Mesodermal cell (in vitro differentiated cells): ENCODE measurements around the gene FRAS1.
"Not testable (repeated sequence)": the region's sequence is repeated elsewhere in the genome, so short reads cannot be mapped to it uniquely, and the experiment has no call there.

Experiments
- H3K27ac ChIP-seq: 2 replicates; pipeline ENCODE4 v1.7.0; 2013; ENCODE audit warnings: mild to moderate bottlenecking, low read depth, low read length, moderate library complexity; ENCODE audit not compliant: severe bottlenecking
- H3K36me3 ChIP-seq: 2 replicates; pipeline ENCODE4 v1.7.1; 2013; ENCODE audit warnings: mild to moderate bottlenecking, low read length, moderate library complexity; ENCODE audit not compliant: control insufficient read depth, insufficient read depth
- H3K4me1 ChIP-seq: one replicate; pipeline ENCODE4 v1.7.1; 2013; ENCODE audit warnings: mild to moderate bottlenecking, low read length; ENCODE audit not compliant: insufficient read depth, control insufficient read depth, poor library complexity, severe bottlenecking
- H3K4me3 ChIP-seq: 2 replicates; pipeline ENCODE4 v1.7.0; 2013; ENCODE audit warnings: low read length, control low read depth, mild to moderate bottlenecking; ENCODE audit not compliant: insufficient read depth, poor library complexity, severe bottlenecking; ENCODE audit errors: extremely low read depth
- H3K9me3 ChIP-seq: 2 replicates; pipeline ENCODE4 v1.7.1; 2013; ENCODE audit warnings: mild to moderate bottlenecking, low read length, moderate library complexity; ENCODE audit not compliant: control insufficient read depth
- WGBS, 2 experiments: methylation state at CpG; one replicate each; pipeline ENCODE4 v1.1.5; 2013; ENCODE audit warnings: missing lambda C conversion rate in 2 of 2; ENCODE audit not compliant: insufficient coverage in 2 of 2; 5-methylcytosine and 5-hydroxymethylcytosine counted together

The FRAS1 gene

GRCh38 chr4:78437608-78438088 lies 380.5 kb downstream of the FRAS1 start:
- Histone ChIP-seq H3K9me3 (no peaks in the 10 kb centered on the region), H3K4me1 (peaks cover 8% of the 10 kb centered on the region), H3K36me3 (no peaks in the 10 kb centered on the region), H3K27ac (no peak overlapping the region), H3K4me3 (no peak overlapping the region)
- WGBS, 2 experiments: no CpG with 5 or more reads among the region's 2 CpGs

DNA sequence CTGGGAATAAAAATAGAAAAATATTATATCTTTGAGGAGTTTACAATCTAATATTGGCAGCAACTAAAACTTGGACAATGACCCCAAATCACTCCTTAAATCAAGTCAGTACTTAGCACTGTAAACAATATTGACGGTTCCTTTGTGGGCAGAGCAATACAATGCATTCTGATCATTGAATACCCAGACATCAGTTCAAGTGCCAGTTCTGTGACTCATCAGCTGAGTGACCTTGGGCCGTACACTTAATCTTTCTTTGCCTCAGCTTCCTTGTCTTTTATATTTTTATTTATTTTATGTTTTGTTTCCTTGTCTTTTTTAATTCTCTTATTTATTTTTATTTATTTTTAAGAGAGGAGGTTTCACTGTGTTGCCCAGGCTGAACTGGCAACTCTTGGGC lies 382.2 kb downstream of the FRAS1 start:
- H3K9me3 ChIP-seq: no peaks in the 10 kb centered on the region
- WGBS, 2 experiments: 67 to 100% methylated on average over 1 of the region's 2 CpGs
- no peaks in the 10 kb centered on the region for H3K4me1 ChIP-seq
- no peaks in the 10 kb centered on the region for H3K36me3 ChIP-seq
- no peak overlapping the region for H3K27ac ChIP-seq
- H3K4me3 ChIP-seq: no peak overlapping the region

DNA sequence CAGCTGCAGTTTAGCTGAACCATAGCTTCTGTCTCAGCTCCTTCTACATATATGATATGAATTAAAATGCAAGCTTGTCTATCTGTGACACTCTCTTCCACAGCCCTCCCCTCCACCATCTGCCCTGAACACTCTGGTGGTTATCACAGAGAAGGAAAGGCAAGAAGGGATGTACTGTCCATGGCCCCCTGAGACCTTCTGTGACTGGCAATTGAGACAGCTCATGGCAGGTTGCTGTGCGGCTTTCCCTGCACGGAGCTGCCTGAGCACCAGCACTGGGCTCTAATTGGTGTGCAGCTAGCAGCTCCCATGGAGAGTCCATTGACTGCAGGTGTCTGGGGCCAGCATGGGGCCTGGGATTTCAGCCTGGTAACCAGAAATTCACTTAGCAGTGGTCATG lies 384.6 kb downstream of the FRAS1 start:
- no peaks in the 10 kb centered on the region for H3K9me3 ChIP-seq
- WGBS, 2 experiments: 78 to 90% methylated on average over 2 of the region's 2 CpGs
- no peak overlapping the region for H3K27ac ChIP-seq
- H3K4me3 ChIP-seq: no peak overlapping the region
- H3K4me1 ChIP-seq: no peaks in the 10 kb centered on the region
- no peaks in the 10 kb centered on the region for H3K36me3 ChIP-seq

DNA sequence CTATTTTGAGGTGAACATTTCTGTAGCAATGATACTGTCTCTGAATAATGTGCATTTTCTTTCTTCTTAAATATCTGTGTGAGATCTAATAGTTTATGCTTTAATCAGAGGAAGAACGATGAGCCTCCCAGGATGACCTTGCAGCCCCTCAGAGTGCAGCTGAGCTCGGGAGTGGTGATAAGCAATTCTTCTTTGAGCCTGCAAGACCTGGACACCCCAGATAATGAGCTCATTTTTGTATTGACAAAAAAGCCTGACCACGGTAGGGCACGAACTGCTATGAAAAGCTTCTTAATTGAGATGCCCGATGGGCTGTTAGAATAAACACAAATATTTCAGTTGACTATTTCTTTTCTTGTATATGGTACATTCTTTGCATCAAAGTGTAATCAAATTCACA lies 389.5 kb downstream of the FRAS1 start:
- WGBS, 2 experiments: 100% methylated on average over 2 of the region's 5 CpGs
- Histone ChIP-seq H3K9me3 (no peaks in the 10 kb centered on the region), H3K27ac (no peak overlapping the region), H3K4me1 (no peaks in the 10 kb centered on the region), H3K36me3 (no peaks in the 10 kb centered on the region), H3K4me3 (no peak overlapping the region)

GRCh38 chr4:78451407-78451806 lies 394.3 kb downstream of the FRAS1 start:
- no peaks in the 10 kb centered on the region for H3K4me1 ChIP-seq
- WGBS, 2 experiments: 100% methylated on average over 1 of the region's 3 CpGs
- no peak overlapping the region for H3K27ac ChIP-seq
- no peak overlapping the region for H3K4me3 ChIP-seq
- peaks cover 7% of the 10 kb centered on the region for H3K36me3 ChIP-seq
- H3K9me3 ChIP-seq: no peaks in the 10 kb centered on the region

- 88 to 97% methylated on average over 3 of the region's 3 CpGs for WGBS, 2 experiments
- Histone ChIP-seq H3K27ac (no peak overlapping the region), H3K4me1 (no peaks in the 10 kb centered on the region), H3K9me3 (no peaks in the 10 kb centered on the region), H3K36me3 (peaks cover 10% of the 10 kb centered on the region), H3K4me3 (no peak overlapping the region)
These were observed 396.9 kb downstream of the FRAS1 start for GRCh38 chr4:78454016-78454415.

- H3K36me3 ChIP-seq: peaks cover 4% of the 10 kb centered on the region
- H3K4me3 ChIP-seq: no peak overlapping the region
- no peaks in the 10 kb centered on the region for H3K4me1 ChIP-seq
- H3K27ac ChIP-seq: no peak overlapping the region
- no peaks in the 10 kb centered on the region for H3K9me3 ChIP-seq
- 60 to 80% methylated on average over 1 to 2 of the region's 3 CpGs for WGBS, 2 experiments
These were observed 400.6 kb downstream of the FRAS1 start for GRCh38 chr4:78457751-78458150.

GRCh38 chr4:78459327-78459726 lies 402.2 kb downstream of the FRAS1 start:
- Histone ChIP-seq H3K4me1 (no peaks in the 10 kb centered on the region), H3K36me3 (peaks cover 4% of the 10 kb centered on the region), H3K27ac (no peak overlapping the region), H3K9me3 (no peaks in the 10 kb centered on the region), H3K4me3 (no peak overlapping the region)

GRCh38 chr4:78460368-78460767 lies 403.2 kb downstream of the FRAS1 start:
- Histone ChIP-seq H3K9me3 (no peaks in the 10 kb centered on the region), H3K36me3 (peaks cover 4% of the 10 kb centered on the region), H3K4me3 (no peak overlapping the region), H3K4me1 (no peaks in the 10 kb centered on the region), H3K27ac (no peak overlapping the region)
- WGBS, 2 experiments: 96 to 100% methylated on average over 2 to 3 of the region's 3 CpGs

GRCh38 chr4:78464265-78464664 lies 407.1 kb downstream of the FRAS1 start:
- no peak overlapping the region for H3K27ac ChIP-seq
- H3K4me1 ChIP-seq: no peaks in the 10 kb centered on the region
- WGBS, 2 experiments: 79 to 90% methylated on average over 3 to 7 of the region's 7 CpGs
- peaks cover 10% of the 10 kb centered on the region for H3K36me3 ChIP-seq
- H3K4me3 ChIP-seq: no peak overlapping the region
- no peaks in the 10 kb centered on the region for H3K9me3 ChIP-seq

- WGBS, 2 experiments: 100% methylated on average over 1 of the region's 1 CpG; no CpG with 5 or more reads in 1 of the 2 experiments
- peaks cover 18% of the 10 kb centered on the region for H3K36me3 ChIP-seq
These were observed 410.1 kb downstream of the FRAS1 start for GRCh38 chr4:78467223-78467622.

More at GRCh38 chr4:78467223-78467622, 410.1 kb downstream of the FRAS1 start:
- not testable (repeated sequence) for H3K27ac ChIP-seq, H3K9me3 ChIP-seq, H3K4me3 ChIP-seq, H3K4me1 ChIP-seq
